Stimulated activated naive CD4-positive, alpha-beta T cell (primary cell): ENCODE results near the gene GNS.
A peak's percentile ranks its signal among the peaks of the same experiment; 100 is the strongest.

Experiments used
- DNase-seq, 6 experiments: peaks; one replicate each; lab custom pipeline; 2025; lab: John Stamatoyannopoulos, UW

GNS gene

GRCh38 chr12:64759035-64759894, at the start of gene GNS:
TSS of gene GNS (minus strand) at chr12:64759406. CDS start at chr12:64759276, 130 bp downstream.
- peak; percentile 73 to 91 (median 84) for DNase-seq

DNA sequence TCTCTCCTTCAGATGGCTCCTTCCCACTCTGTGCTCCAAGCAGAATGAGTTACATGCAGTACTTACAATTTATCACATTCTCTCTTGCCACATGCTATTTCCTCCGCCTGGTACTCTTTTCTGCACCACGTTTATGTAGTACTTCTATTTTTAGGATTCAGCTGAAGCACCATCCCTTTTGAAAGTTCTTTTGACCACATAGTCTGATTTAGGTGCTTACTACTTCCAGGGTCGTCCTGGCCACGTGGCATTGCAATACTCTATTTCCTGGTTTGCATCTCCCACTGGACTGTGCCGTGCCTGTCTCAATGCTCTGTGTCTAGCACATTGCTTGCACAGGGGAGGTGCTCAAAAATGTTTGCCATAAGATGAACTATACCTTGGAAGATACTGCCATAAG, 48.9 kb upstream of the GNS start:
- no peak for DNase-seq

GRCh38 chr12:64806593-64807460, 47.6 kb upstream of the GNS start:
- DNase-seq = no peak

GRCh38 chr12:64806173-64806572, 47.0 kb upstream of the GNS start:
- DNase-seq = no peak

DNA sequence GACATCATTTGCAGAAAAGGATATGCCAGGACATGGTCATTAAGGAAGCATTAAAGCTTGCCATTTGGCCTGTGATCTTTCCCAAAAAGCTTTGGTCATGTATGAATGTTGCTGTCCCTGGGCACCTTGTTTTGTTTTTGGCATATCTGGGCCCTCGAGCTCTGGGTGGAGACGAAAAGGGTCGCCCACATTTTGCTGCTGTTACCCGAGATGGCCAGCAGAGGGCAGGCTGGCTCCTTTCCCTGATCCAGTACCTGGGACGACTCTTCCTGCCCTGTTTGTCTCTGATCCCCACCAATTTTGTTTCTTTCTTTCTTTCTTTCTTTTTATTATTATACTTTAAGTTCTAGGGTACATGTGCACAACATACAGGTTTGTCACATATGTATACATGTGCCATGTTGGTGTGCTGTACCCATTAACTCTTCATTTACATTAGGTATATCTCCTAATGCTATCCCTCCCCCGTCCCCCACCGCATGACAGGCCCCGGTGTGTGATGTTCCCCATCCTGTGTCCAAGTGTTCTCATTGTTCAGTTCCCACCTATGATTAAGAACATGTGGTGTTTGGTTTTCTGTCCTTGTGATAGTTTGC, 43.1 kb upstream of the GNS start:
- DNase-seq = peak in 5 of 6 experiments; percentile 5 to 42 (median 22)

DNA sequence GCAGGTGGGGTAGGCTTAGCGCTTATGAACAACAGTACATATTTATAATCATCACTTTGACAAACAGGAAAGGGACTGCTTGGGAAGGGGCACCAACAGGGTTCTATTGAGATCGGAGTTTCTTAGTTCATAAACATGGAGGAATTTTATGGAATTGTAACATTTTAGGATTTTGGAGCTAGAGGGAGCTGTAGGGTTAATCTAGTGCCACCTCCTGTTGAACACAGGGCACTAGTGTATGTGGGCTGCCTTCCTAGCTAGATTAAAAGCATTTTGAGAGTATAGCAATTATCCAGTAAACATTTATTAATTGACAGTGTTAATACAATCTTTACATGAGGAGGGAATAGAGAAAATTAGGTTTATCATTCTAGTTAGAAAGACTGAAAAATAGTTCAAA, 42.2 kb upstream of the GNS start:
- DNase-seq = no peak

GRCh38 chr12:64800640-64801039, 41.4 kb upstream of the GNS start:
- DNase-seq = no peak

- no peak for DNase-seq
Observed at GRCh38 chr12:64798165-64798564, 39.0 kb upstream of the GNS start.

GRCh38 chr12:64797156-64797555, 38.0 kb upstream of the GNS start:
- no peak for DNase-seq

DNA sequence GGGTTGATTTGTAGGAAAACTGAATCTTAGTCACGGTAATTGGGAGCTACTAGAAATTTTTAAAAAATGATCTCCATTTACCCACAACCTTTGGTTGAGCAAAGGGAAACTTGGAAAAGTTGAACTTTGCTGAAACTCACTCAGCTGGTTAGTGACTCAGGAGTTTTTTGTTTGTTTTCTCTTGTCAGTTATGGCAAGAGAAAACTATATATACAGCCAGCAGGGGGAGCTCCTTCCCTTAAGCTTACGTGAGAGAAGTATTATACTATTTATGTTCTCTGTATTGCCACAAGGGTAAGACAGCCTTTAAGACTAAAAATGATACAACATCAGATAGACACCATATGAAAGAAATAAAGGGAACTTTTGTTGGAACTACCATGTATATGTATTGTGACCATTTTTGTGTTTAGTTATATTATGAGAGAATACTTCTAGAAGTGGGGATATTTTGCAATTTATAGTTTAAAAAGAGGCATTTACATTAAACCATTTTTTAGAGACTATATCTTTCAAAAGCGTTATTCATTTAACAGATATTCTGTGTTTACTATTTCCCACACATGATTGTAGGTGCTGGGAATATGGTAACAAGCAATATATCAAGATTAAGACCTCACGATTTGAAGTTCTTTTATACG, 37.1 kb upstream of the GNS start:
- peak in 5 of 6 experiments; percentile 24 to 66 (median 41) for DNase-seq

DNA sequence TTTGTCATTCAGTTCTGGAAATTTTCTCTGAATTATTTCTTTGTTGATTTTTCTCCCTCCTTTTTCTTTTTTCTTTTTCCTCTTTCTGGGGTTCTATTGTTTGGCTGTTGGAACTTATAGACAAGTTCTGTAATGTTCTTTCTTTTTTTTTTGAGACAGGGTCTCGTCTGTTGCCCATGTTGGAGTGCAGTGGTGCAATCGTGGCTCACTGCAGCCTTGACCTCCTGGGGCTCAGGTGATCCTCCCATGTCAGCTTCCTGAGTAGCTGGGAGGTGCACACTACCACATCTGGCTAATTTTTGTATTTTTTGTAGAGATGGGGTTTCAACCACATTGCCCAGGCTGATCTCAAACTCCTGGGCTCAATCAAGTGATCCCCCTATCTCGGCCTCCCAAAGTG, 35.1 kb upstream of the GNS start:
- no peak for DNase-seq

DNA sequence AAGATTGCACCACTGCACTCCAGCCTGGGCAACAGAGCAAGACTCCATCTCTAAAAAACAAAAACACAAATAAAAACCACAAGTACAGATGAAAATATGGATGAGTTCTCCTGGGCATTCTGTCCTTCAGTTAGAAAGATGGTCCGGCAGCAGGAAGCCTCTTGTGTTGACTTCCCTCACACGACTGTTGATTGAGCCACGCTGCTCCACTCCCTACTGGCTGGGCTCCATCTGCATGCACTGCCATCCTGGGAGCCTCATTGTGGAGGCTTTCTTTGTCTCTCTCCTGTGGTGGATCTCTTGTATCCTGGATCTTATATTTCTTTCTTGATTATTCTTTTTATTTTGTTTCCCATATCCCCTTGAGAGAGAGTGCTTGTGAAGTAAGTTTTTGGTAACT, 34.4 kb upstream of the GNS start:
- no peak for DNase-seq

DNA sequence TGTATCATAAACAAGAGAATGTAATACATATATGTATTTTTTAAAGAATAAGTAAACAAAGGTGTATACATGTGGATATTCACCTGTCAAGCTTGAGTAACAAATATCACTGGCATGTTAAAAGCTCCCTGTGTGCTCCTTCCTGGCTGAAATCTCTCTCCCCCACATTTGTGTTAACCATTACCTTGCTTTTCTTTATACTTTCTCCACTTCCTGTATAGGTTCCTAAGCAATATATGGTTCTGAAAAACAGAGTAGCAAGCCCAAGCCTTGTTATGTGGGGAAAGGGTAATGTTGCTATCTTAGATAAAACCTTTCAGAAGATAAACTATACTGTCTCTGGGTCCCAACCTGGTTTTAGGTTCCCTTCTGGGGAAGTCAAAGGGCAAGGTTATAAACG, 32.9 kb upstream of the GNS start:
- DNase-seq = no peak

DNA sequence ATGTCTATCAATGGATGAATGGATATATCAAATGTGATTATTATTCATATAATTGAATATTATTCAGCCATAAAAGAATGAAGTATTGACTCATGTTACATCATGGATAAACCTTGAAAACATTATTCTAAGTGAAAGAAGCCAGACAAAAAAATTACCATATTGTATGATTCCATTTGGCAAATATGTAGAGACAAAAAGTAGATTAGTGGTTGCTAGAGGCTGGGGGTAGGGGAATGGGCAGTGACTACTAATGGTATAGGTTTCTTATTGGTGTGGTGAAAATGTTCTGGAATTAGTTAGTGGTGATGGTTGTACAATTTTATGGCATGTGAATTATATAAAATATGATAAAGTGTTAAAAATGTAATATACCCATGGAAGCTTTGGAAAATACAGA, 31.8 kb upstream of the GNS start:
- DNase-seq = no peak

DNA sequence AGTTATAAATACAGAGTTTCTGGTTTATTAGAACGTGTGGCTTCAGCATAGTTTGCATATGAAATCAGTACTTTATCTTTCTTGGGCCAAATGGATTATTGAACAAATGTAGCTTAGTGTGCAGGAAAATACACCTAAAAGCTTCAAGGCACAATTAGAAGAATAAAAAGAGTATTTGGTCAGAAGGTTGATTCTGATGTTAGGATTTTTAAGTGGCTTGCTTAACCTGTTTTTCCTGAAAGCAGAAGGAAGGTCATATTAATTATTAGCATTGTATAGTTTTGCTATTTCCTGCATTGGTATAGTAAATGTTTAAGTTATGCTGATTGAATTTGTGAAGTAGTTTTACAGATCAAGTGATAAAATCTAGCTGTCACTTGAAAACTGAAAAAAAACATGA, 31.0 kb upstream of the GNS start:
- no peak for DNase-seq

DNA sequence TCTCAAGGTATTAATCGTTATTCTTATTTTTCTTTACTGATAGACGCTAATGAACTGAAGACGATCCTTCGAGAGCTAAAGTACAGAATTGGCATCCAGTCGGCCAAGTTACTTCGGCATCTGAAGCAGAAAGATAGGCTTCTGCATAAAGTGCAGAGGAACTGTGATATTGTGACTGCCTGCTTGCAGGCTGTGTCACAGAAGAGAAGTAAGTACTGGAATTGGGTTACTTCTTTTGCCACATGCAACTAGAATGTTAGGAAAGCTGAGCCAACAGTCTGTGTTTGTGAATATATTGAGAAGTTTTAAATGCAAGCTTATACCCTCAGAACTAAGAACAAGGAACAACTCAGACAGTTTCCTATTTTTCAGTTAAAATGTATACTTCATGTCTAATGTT, 26.6 kb upstream of the GNS start:
- no peak for DNase-seq

- no peak for DNase-seq
Observed at GRCh38 chr12:64782191-64782876, 23.1 kb upstream of the GNS start.

GRCh38 chr12:64781280-64782190, 22.3 kb upstream of the GNS start:
- DNase-seq = peak in 2 of 6 experiments; percentile 4 to 45

GRCh38 chr12:64780531-64781279, 21.5 kb upstream of the GNS start:
- DNase-seq = peak in 1 of 6 experiments; percentile 45

DNA sequence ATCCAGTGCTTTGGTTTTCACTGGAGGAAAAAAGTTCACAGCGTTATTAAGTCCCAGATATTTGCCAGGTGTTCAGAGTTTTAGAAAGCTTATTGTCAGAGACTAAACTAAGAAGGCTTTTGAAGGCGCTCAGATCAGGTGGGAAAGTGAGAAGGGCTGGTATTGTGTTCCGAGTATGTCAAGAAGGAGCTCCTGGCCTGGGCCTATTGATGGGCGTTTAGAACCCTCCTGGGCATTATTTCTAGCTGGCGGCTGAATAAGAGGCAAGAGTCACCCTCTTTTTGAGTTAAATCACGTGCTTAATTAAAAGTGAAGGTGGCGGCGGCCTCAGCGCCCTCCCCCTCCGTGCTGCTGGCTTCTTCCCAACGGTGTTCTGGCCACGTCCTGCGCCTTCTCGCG, 20.9 kb upstream of the GNS start:
- no peak for DNase-seq
